HEK293T (cell line): Measurements from ENCODE around the gene ZDHHC7.

Experiments used
- CTCF ChIA-PET: fragments of 350-600 bp; formaldehyde crosslinking; extraction: SDS; loops from one replicate; lab custom pipeline; 2021; ENCODE audit warnings: antibody characterized with exemption, inconsistent platforms; lab: Yijun Ruan, JAX
- POLR2A ChIA-PET: fragments of 350-600 bp; formaldehyde crosslinking; extraction: SDS; loops from one replicate; lab custom pipeline; 2020; ENCODE audit warnings: antibody characterized with exemption, inconsistent platforms; lab: Yijun Ruan, JAX
- DNase-seq: peaks from one replicate; pipeline ENCODE4 v3.0.0; 2012; ENCODE audit warnings: mixed read lengths; ENCODE audit errors: extremely low spot score
- ARNT ChIP-seq: fragments of 450-650 bp; IDR thresholded peaks from 2 replicates; pipeline ENCODE4 v1.6.1; 2017; ENCODE audit warnings: mild to moderate bottlenecking
- BHLHE40 ChIP-seq: fragments of 450-650 bp; IDR thresholded peaks from 2 replicates; pipeline ENCODE4 v1.6.1; 2016; ENCODE audit warnings: mild to moderate bottlenecking, moderate library complexity, borderline replicate concordance
- CTBP1 ChIP-seq: fragments of 450-650 bp; IDR thresholded peaks from 2 replicates; pipeline ENCODE4 v1.6.1; 2016; ENCODE audit warnings: borderline replicate concordance
- ELF4 ChIP-seq: fragments of 450-650 bp; IDR thresholded peaks from 2 replicates; pipeline ENCODE4 v1.6.1; 2017; ENCODE audit warnings: antibody characterized with exemption
- FOXA1 ChIP-seq: fragments of 450-650 bp; IDR thresholded peaks from 2 replicates; pipeline ENCODE4 v1.6.1; 2016; ENCODE audit warnings: mild to moderate bottlenecking
- FOXK2 ChIP-seq: fragments of 450-650 bp; IDR thresholded peaks from 2 replicates; pipeline ENCODE4 v1.6.1; 2016; ENCODE audit warnings: mild to moderate bottlenecking
- FOXM1 ChIP-seq: fragments of 450-650 bp; IDR thresholded peaks from 2 replicates; pipeline ENCODE4 v1.6.1; 2017; ENCODE audit warnings: mild to moderate bottlenecking, borderline replicate concordance
- HDGF ChIP-seq: fragments of 450-650 bp; IDR thresholded peaks from 2 replicates; pipeline ENCODE4 v1.6.1; 2017; ENCODE audit warnings: antibody characterized with exemption, borderline replicate concordance
- L3MBTL2 ChIP-seq: fragments of 450-650 bp; conservative IDR thresholded peaks from 2 replicates; pipeline ENCODE4 v1.6.1; 2016; ENCODE audit warnings: mild to moderate bottlenecking
- LEF1 ChIP-seq: fragments of 450-650 bp; IDR thresholded peaks from 2 replicates; pipeline ENCODE4 v1.6.1; 2017; ENCODE audit warnings: mild to moderate bottlenecking, borderline replicate concordance
- NFRKB ChIP-seq: fragments of 450-650 bp; IDR thresholded peaks from 2 replicates; pipeline ENCODE4 v1.6.1; 2016; ENCODE audit warnings: mild to moderate bottlenecking, moderate library complexity
- PKNOX1 ChIP-seq: fragments of 450-650 bp; IDR thresholded peaks from 2 replicates; pipeline ENCODE4 v1.6.1; 2016
- SP1 ChIP-seq: fragments of 450-650 bp; IDR thresholded peaks from 2 replicates; pipeline ENCODE4 v1.6.1; 2017
- SUZ12 ChIP-seq: fragments of 450-650 bp; IDR thresholded peaks from 2 replicates; pipeline ENCODE4 v1.6.1; 2016; ENCODE audit warnings: mild to moderate bottlenecking
- TARDBP ChIP-seq: fragments of 450-650 bp; IDR thresholded peaks from 2 replicates; pipeline ENCODE4 v1.6.1; 2016
- ZNF384 ChIP-seq: fragments of 450-650 bp; IDR thresholded peaks from 2 replicates; pipeline ENCODE4 v1.6.1; 2016

The ZDHHC7 gene

GRCh38 chr16:84937196-84938005, 73.9 kb downstream of the ZDHHC7 start:
- DNase-seq = no peak
- TF ChIP-seq HDGF = no peak
- no peak for TF ChIP-seq FOXA1
- TF ChIP-seq BHLHE40 = no peak
- TF ChIP-seq FOXK2 = no peak
- TF ChIP-seq L3MBTL2 = no peak
- TF ChIP-seq PKNOX1 = no peak
- no peak for TF ChIP-seq FOXM1
- ChIA-PET CTCF (no interaction called here), POLR2A (no interaction called here)

- ChIA-PET POLR2A (no interaction called here), CTCF (interaction anchor here (0.7 to 1.1 kb wide), 3 partner anchors 9 to 196 kb away, joined by 3 to 4 read pairs (median 4); no protein-coding TSS in a partner anchor)
- no peak for DNase-seq
These were observed 77.3 kb downstream of the ZDHHC7 start for GRCh38 chr16:84933774-84934631.

GRCh38 chr16:84932681-84933080, 78.7 kb downstream of the ZDHHC7 start:
- ChIA-PET CTCF (interaction anchor here (1.1 kb wide), 1 partner anchor 194 kb away, joined by 4 read pairs; no protein-coding TSS in a partner anchor), POLR2A (no interaction called here)
- DNase-seq = no peak
- no peak for TF ChIP-seq NFRKB
- TF ChIP-seq CTBP1 = no peak
- no peak for TF ChIP-seq BHLHE40
- TF ChIP-seq PKNOX1 = no peak
- TF ChIP-seq SP1 = no peak
- TF ChIP-seq TARDBP = no peak
- no peak for TF ChIP-seq SUZ12
- TF ChIP-seq LEF1 = no peak
- no peak for TF ChIP-seq HDGF
- TF ChIP-seq ELF4 = no peak
- no peak for TF ChIP-seq FOXM1
- no peak for TF ChIP-seq FOXA1
- TF ChIP-seq L3MBTL2 = no peak
- no peak for TF ChIP-seq ARNT
- no peak for TF ChIP-seq ZNF384
- TF ChIP-seq FOXK2 = no peak

More at GRCh38 chr16:84933774-84934631, 77.3 kb downstream of the ZDHHC7 start:
- TF ChIP-seq FOXA1 (no peak), SUZ12 (no peak), ARNT (no peak), HDGF (no peak), PKNOX1 (no peak), CTBP1 (no peak), FOXM1 (no peak), L3MBTL2 (no peak), TARDBP (no peak), FOXK2 (no peak), LEF1 (no peak), NFRKB (no peak), ZNF384 (no peak)

- CTCF ChIA-PET = no interaction called here
- TF ChIP-seq TARDBP (no peak), HDGF (no peak), PKNOX1 (no peak), FOXA1 (no peak), ARNT (no peak), ELF4 (no peak), FOXM1 (no peak), L3MBTL2 (no peak), CTBP1 (no peak), FOXK2 (no peak), SP1 (no peak), ZNF384 (no peak), LEF1 (no peak), BHLHE40 (no peak), SUZ12 (no peak), NFRKB (no peak)
- DNase-seq = no peak
- POLR2A ChIA-PET = no interaction called here
These were observed 79.8 kb downstream of the ZDHHC7 start for GRCh38 chr16:84931506-84931905.

GRCh38 chr16:84931107-84931494, 80.2 kb downstream of the ZDHHC7 start:
- DNase-seq = no peak
- CTCF ChIA-PET = no interaction called here
- POLR2A ChIA-PET = no interaction called here
- no peak for TF ChIP-seq FOXA1
